HepG2 (cell line): ENCODE measurements around the gene RPS6KB1. TPM values are rescaled to one million over a fixed set of nuclear protein-coding genes. Genes with fewer than 3 reads are reported as not detected.

Source experiments
- DNMT1 ChIP-seq: sonication (generic); formaldehyde crosslinking; IDR thresholded peaks from 2 replicates; pipeline ENCODE4 v1.5.1; 2020; ENCODE audit warnings: mild to moderate bottlenecking, missing genetic modification reagents
- DPF2 ChIP-seq: sonication (generic); formaldehyde crosslinking; IDR thresholded peaks from 2 replicates; pipeline ENCODE4 v1.4.0; 2020; ENCODE audit warnings: mild to moderate bottlenecking, low read depth, missing genetic modification reagents, borderline replicate concordance
- HOXD1 ChIP-seq: sonication (generic); formaldehyde crosslinking; IDR thresholded peaks from 2 replicates; pipeline ENCODE4 v1.5.0; 2020; ENCODE audit warnings: missing genetic modification reagents
- JUN ChIP-seq: sonication (generic); formaldehyde crosslinking; IDR thresholded peaks from 2 replicates; pipeline ENCODE4 v1.4.0; 2020; ENCODE audit warnings: mild to moderate bottlenecking, missing genetic modification reagents
- KDM2A ChIP-seq: sonication (generic); formaldehyde crosslinking; IDR thresholded peaks from 2 replicates; pipeline ENCODE4 v1.4.0; 2020; ENCODE audit warnings: low read depth, missing genetic modification reagents, borderline replicate concordance
- KLF15 ChIP-seq: sonication (generic); formaldehyde crosslinking; IDR thresholded peaks from 2 replicates; pipeline ENCODE4 v1.8.1; 2023; ENCODE audit warnings: borderline replicate concordance, mild to moderate bottlenecking, inconsistent platforms, missing genetic modification reagents, mixed read lengths
- NRL ChIP-seq: sonication (generic); formaldehyde crosslinking; IDR thresholded peaks from 2 replicates; pipeline ENCODE4 v1.5.0; 2020; ENCODE audit warnings: missing genetic modification reagents, mild to moderate bottlenecking, moderate library complexity, borderline replicate concordance
- PHB2 ChIP-seq: fragments of 450-650 bp; IDR thresholded peaks from 2 replicates; pipeline ENCODE4 v1.6.1; 2018; ENCODE audit not compliant: partially characterized antibody
- TCF7L2 ChIP-seq: IDR thresholded peaks from 2 replicates; pipeline ENCODE4 v1.6.1; 2011; ENCODE audit warnings: mild to moderate bottlenecking, low read depth, low read length, moderate library complexity
- ZBTB7A ChIP-seq: sonication (generic); formaldehyde crosslinking; IDR thresholded peaks from 2 replicates; pipeline ENCODE4 v1.8.0; 2022; ENCODE audit warnings: mild to moderate bottlenecking, missing genetic modification reagents
- ZNF232 ChIP-seq: sonication (generic); formaldehyde crosslinking; IDR thresholded peaks from 2 replicates; pipeline ENCODE4 v1.4.0; 2020; ENCODE audit warnings: missing genetic modification reagents, borderline replicate concordance
- ZNF256 ChIP-seq: sonication (generic); formaldehyde crosslinking; conservative IDR thresholded peaks from 2 replicates; pipeline ENCODE4 v1.4.0; 2020; ENCODE audit warnings: missing genetic modification reagents
- ZNF570 ChIP-seq: sonication (generic); formaldehyde crosslinking; IDR thresholded peaks from 2 replicates; pipeline ENCODE4 v1.4.0; 2020; ENCODE audit warnings: mild to moderate bottlenecking, missing genetic modification reagents, borderline replicate concordance
- ZNF777 ChIP-seq: sonication (generic); formaldehyde crosslinking; IDR thresholded peaks from 2 replicates; pipeline ENCODE4 v1.4.0; 2020; ENCODE audit warnings: missing genetic modification reagents
- polyA plus RNA-seq, 8 experiments: library from polyadenylated mRNA; depleted of rRNA in 3 of 8; stranded (reverse) in 7 of 8; unstranded in 1 of 8; fragments of >200 nt; fragmentation: Illumina TruSeq in 4 of 8; extraction: Trizol in 4 of 8; gene quantifications; 2 replicates each; pipeline versions ENCODE4 v1.2.1 to v1.2.3, GENCODE V29; 2011 to 2016; ENCODE audit warnings: low read depth in 4 of 8, missing spikeins in 1 of 8, mixed read lengths in 1 of 8; ENCODE audit not compliant: insufficient read depth in 1 of 8
- total RNA-seq, 5 experiments: library from RNA; depleted of rRNA; stranded (reverse); fragments of >200 nt; fragmentation: Illumina TruSeq; extraction: Trizol; gene quantifications; 2 replicates each; pipeline ENCODE4 v1.2.3, GENCODE V29; 2016; ENCODE audit warnings: low read depth in 1 of 5
- TF ChIP-seq, protein P1 (sequence below): fragments of 450-650 bp; IDR thresholded peaks from 2 replicates; pipeline ENCODE4 v1.6.1; 2017; ENCODE audit warnings: mild to moderate bottlenecking
- TF ChIP-seq, protein P2 (sequence below): IDR thresholded peaks from 2 replicates; pipeline ENCODE4 v1.6.1; 2012; ENCODE audit warnings: inconsistent platforms
- TF ChIP-seq, protein P3 (sequence below), 2 experiments: IDR thresholded peaks; 2 replicates each; pipeline ENCODE4 v1.6.1; 2011 to 2012; ENCODE audit warnings: low read length in 2 of 2, borderline replicate concordance in 1 of 2, low read depth in 1 of 2, mild to moderate bottlenecking in 1 of 2, moderate library complexity in 1 of 2
- TF ChIP-seq, protein P4 (sequence below): fragments of 450-650 bp; IDR thresholded peaks from 2 replicates; pipeline ENCODE4 v1.6.1; 2016
- TF ChIP-seq, protein P5 (sequence below): sonication (generic); formaldehyde crosslinking; IDR thresholded peaks from 2 replicates; pipeline ENCODE4 v1.5.0; 2020; ENCODE audit warnings: missing genetic modification reagents

The RPS6KB1 gene
- total and polyA plus RNA-seq, 2 of the 13 experiments (the other 11 are each of a cell fraction or from before 2014, with no cell fraction given) = 16.5 to 42.2 TPM

DNA sequence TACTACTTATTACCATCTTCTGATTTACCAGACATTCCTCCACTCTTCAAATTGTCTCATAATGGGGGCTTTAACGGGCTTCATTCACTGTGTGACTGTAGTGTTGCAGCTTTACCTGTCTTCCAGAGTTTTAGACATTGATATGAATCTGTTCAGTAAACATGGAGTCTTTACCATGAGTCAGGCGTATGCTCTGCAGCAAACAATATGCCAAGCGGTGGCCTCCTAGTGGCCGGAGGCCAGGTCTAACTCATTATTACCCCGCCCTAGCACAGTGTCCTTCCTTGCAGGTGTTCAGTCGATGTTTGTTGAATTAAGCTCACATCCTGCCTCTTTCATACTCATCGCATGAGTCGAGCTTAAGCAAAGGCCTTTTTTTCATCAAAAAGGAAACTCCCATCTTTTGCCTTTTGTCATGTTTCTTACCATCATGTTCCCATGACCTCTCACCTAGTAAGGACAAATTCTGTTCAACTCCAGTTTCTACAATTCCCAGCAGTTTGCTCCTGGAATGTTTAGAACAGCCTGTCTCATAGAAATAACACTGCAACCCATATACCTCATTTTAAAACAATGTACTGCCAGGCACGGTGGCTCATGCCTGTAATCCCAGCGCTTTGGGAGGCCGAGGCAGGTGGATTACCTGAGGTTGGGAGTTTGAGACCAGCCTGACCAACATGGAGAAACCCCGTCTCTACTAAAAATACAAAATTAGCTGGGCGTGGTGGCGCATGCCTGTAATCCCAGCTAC lies 39.6 kb upstream of the RPS6KB1 start (continued):
- TF ChIP-seq, protein P1, sequence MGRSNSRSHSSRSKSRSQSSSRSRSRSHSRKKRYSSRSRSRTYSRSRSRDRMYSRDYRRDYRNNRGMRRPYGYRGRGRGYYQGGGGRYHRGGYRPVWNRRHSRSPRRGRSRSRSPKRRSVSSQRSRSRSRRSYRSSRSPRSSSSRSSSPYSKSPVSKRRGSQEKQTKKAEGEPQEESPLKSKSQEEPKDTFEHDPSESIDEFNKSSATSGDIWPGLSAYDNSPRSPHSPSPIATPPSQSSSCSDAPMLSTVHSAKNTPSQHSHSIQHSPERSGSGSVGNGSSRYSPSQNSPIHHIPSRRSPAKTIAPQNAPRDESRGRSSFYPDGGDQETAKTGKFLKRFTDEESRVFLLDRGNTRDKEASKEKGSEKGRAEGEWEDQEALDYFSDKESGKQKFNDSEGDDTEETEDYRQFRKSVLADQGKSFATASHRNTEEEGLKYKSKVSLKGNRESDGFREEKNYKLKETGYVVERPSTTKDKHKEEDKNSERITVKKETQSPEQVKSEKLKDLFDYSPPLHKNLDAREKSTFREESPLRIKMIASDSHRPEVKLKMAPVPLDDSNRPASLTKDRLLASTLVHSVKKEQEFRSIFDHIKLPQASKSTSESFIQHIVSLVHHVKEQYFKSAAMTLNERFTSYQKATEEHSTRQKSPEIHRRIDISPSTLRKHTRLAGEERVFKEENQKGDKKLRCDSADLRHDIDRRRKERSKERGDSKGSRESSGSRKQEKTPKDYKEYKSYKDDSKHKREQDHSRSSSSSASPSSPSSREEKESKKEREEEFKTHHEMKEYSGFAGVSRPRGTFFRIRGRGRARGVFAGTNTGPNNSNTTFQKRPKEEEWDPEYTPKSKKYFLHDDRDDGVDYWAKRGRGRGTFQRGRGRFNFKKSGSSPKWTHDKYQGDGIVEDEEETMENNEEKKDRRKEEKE = no peak
- peak; percentile 92 for TF ChIP-seq JUN
- no peak for TF ChIP-seq DNMT1
- no peak for TF ChIP-seq TCF7L2
- TF ChIP-seq KLF15 (CRISPR knock-in tag) = no peak
- peak; percentile 82 for TF ChIP-seq KDM2A
- TF ChIP-seq PHB2 = no peak
- TF ChIP-seq ZBTB7A = no peak; the same call in 1 of the 2 replicates
- TF ChIP-seq HOXD1 (CRISPR knock-in tag) = peak; percentile 59; the same call in 1 of the 2 replicates
- TF ChIP-seq, protein P2, sequence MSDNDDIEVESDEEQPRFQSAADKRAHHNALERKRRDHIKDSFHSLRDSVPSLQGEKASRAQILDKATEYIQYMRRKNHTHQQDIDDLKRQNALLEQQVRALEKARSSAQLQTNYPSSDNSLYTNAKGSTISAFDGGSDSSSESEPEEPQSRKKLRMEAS = peak; percentile 86
- 0 out of 2 replicates have a peak, but pooled peaks have one; percentile 40 for TF ChIP-seq ZNF256
- TF ChIP-seq, protein P3, sequence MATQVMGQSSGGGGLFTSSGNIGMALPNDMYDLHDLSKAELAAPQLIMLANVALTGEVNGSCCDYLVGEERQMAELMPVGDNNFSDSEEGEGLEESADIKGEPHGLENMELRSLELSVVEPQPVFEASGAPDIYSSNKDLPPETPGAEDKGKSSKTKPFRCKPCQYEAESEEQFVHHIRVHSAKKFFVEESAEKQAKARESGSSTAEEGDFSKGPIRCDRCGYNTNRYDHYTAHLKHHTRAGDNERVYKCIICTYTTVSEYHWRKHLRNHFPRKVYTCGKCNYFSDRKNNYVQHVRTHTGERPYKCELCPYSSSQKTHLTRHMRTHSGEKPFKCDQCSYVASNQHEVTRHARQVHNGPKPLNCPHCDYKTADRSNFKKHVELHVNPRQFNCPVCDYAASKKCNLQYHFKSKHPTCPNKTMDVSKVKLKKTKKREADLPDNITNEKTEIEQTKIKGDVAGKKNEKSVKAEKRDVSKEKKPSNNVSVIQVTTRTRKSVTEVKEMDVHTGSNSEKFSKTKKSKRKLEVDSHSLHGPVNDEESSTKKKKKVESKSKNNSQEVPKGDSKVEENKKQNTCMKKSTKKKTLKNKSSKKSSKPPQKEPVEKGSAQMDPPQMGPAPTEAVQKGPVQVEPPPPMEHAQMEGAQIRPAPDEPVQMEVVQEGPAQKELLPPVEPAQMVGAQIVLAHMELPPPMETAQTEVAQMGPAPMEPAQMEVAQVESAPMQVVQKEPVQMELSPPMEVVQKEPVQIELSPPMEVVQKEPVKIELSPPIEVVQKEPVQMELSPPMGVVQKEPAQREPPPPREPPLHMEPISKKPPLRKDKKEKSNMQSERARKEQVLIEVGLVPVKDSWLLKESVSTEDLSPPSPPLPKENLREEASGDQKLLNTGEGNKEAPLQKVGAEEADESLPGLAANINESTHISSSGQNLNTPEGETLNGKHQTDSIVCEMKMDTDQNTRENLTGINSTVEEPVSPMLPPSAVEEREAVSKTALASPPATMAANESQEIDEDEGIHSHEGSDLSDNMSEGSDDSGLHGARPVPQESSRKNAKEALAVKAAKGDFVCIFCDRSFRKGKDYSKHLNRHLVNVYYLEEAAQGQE (IDR thresholded peaks at IDR 0.05; ENCODE audit: borderline replicate concordance in 1 of 2, low read depth in 1 of 2, low read length in 2 of 2) = peak in 1 of 2 experiments; percentile 56; a peak in 1 of 4 replicates
- TF ChIP-seq NRL (CRISPR knock-in tag) = no peak
- TF ChIP-seq DPF2 (CRISPR knock-in tag) = peak; percentile 86
- TF ChIP-seq ZNF232 (CRISPR knock-in tag) = peak; percentile 48; the same call in 1 of the 2 replicates
- no peak for TF ChIP-seq ZNF570 (CRISPR knock-in tag)
- no peak for TF ChIP-seq ZNF777
- TF ChIP-seq, protein P4, sequence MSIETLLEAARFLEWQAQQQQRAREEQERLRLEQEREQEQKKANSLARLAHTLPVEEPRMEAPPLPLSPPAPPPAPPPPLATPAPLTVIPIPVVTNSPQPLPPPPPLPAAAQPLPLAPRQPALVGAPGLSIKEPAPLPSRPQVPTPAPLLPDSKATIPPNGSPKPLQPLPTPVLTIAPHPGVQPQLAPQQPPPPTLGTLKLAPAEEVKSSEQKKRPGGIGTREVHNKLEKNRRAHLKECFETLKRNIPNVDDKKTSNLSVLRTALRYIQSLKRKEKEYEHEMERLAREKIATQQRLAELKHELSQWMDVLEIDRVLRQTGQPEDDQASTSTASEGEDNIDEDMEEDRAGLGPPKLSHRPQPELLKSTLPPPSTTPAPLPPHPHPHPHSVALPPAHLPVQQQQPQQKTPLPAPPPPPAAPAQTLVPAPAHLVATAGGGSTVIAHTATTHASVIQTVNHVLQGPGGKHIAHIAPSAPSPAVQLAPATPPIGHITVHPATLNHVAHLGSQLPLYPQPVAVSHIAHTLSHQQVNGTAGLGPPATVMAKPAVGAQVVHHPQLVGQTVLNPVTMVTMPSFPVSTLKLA = peak; percentile 53; the same call in 1 of the 2 replicates
- TF ChIP-seq, protein P5, sequence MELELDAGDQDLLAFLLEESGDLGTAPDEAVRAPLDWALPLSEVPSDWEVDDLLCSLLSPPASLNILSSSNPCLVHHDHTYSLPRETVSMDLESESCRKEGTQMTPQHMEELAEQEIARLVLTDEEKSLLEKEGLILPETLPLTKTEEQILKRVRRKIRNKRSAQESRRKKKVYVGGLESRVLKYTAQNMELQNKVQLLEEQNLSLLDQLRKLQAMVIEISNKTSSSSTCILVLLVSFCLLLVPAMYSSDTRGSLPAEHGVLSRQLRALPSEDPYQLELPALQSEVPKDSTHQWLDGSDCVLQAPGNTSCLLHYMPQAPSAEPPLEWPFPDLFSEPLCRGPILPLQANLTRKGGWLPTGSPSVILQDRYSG = no peak
